Measurements from ENCODE around the gene CLTCL1. TPM values are rescaled to one million over a fixed set of nuclear protein-coding genes. Genes with fewer than 3 reads are reported as not detected.

The CLTCL1 gene
- total RNA-seq, 1 experiment from 2014 or later = 11.9 TPM

DNA sequence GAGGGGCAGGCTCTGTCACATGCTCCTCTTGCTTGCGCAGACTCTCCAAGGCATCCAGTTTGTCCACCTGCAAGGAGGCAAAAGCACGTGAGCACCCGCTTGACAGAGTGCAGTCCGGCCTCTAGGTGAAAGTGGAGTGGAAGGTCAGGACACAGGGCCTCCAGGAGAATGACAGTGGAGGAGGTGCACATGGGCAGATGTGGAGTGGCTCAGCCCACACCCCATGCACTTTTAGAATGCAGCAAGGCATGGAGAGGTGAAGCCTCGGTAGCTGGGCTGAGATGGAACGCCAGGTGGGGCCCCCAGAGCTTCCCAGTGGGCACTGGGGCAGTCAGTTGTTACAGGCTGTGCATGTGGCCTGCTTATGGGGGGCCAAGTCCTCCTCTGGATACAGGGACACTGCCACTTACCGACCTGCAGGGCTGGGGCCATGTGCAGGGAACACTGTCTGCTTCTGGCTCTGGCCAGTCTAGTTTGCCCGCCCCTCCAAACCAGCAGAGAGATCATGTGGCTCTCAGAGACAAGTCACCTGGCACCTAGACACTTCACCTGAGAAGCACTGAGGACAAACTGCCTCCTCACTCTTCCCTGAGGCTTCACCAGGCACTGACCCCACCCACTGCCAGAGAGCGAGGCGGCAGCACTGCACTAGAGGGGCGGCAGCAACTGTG, 110.6 kb downstream of the CLTCL1 start:
- intact Hi-C loops (cut with micrococcal nuclease; ENCODE audit: unreplicated experiment) = no loop called here
- TF ChIP-seq SIN3A (IDR thresholded peaks at IDR 0.05; ENCODE audit: borderline replicate concordance, insufficient read depth, low read depth, low read length) = no peak
- TF ChIP-seq, protein P1, sequence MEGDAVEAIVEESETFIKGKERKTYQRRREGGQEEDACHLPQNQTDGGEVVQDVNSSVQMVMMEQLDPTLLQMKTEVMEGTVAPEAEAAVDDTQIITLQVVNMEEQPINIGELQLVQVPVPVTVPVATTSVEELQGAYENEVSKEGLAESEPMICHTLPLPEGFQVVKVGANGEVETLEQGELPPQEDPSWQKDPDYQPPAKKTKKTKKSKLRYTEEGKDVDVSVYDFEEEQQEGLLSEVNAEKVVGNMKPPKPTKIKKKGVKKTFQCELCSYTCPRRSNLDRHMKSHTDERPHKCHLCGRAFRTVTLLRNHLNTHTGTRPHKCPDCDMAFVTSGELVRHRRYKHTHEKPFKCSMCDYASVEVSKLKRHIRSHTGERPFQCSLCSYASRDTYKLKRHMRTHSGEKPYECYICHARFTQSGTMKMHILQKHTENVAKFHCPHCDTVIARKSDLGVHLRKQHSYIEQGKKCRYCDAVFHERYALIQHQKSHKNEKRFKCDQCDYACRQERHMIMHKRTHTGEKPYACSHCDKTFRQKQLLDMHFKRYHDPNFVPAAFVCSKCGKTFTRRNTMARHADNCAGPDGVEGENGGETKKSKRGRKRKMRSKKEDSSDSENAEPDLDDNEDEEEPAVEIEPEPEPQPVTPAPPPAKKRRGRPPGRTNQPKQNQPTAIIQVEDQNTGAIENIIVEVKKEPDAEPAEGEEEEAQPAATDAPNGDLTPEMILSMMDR (IDR thresholded peaks at IDR 0.05) = no peak
- TF ChIP-seq REST (IDR thresholded peaks at IDR 0.05; ENCODE audit: insufficient read depth in 1 of 2, low read depth in 2 of 2, low read length in 1 of 2) = no peak
- TF ChIP-seq POLR2AphosphoS5 (IDR thresholded peaks at IDR 0.05; ENCODE audit: low read depth, low read length) = no peak
- TF ChIP-seq TCF7L2 (IDR thresholded peaks at IDR 0.05; ENCODE audit: low read depth, low read length) = no peak
- H3K27ac ChIP-seq (ENCODE audit: low read length) = no peak overlapping the region
- in situ Hi-C loops (cut with HindIII; ENCODE audit: low pct_unique_long_range_greater_than_20kb, low sequenced_read_pairs) = no loop called here
- DNase-seq (ENCODE audit: low read depth, low spot score) = no peak
- no peaks in the 10 kb centered on the region for H3K9me3 ChIP-seq (ENCODE audit: control insufficient read depth, insufficient read depth, low read depth, low read length)
- H3K36me3 ChIP-seq (ENCODE audit: control insufficient read depth, insufficient read depth, low read length) = no peaks in the 10 kb centered on the region; the same call in 1 of the 2 replicates
- no peak for ATAC-seq
- ChIA-PET CTCF (no interaction called here), POLR2A (no interaction called here)
- H3K4me3 ChIP-seq (ENCODE audit: low read depth in 2 of 2, low read length in 2 of 2) = no peak overlapping the region
- no peaks in the 10 kb centered on the region for H3K27me3 ChIP-seq (ENCODE audit: control insufficient read depth, insufficient read depth, low read length)
- no TSS peak for BruUV-seq (replicated peaks)
- peaks cover 14% of the 10 kb centered on the region for H3K4me1 ChIP-seq (ENCODE audit: control insufficient read depth, insufficient read depth, low read length)

- Histone ChIP-seq H3K36me3 (ENCODE audit: control insufficient read depth, insufficient read depth, low read length) (no peaks in the 10 kb centered on the region; the same call in 1 of the 2 replicates), H3K27ac (ENCODE audit: low read length) (no peak overlapping the region), H3K4me1 (ENCODE audit: control insufficient read depth, insufficient read depth, low read length) (peaks cover 20% of the 10 kb centered on the region), H3K4me3 (ENCODE audit: low read depth in 2 of 2, low read length in 2 of 2) (no peak overlapping the region), H3K9me3 (ENCODE audit: control insufficient read depth, insufficient read depth, low read depth, low read length) (no peaks in the 10 kb centered on the region), H3K27me3 (ENCODE audit: control insufficient read depth, insufficient read depth, low read length) (no peaks in the 10 kb centered on the region)
- in situ Hi-C loops (cut with HindIII; ENCODE audit: low pct_unique_long_range_greater_than_20kb, low sequenced_read_pairs) = no loop called here
- no peak for DNase-seq (ENCODE audit: low read depth, low spot score)
- intact Hi-C loops (cut with micrococcal nuclease; ENCODE audit: unreplicated experiment) = no loop called here
- no peak for ATAC-seq
- TF ChIP-seq TCF7L2 (IDR thresholded peaks at IDR 0.05; ENCODE audit: low read depth, low read length) = no peak
- TF ChIP-seq, protein P1 (IDR thresholded peaks at IDR 0.05) = no peak
- no peak for TF ChIP-seq SIN3A (IDR thresholded peaks at IDR 0.05; ENCODE audit: borderline replicate concordance, insufficient read depth, low read depth, low read length)
- TF ChIP-seq POLR2AphosphoS5 (IDR thresholded peaks at IDR 0.05; ENCODE audit: low read depth, low read length) = no peak
- TF ChIP-seq REST (IDR thresholded peaks at IDR 0.05; ENCODE audit: insufficient read depth in 1 of 2, low read depth in 2 of 2, low read length in 1 of 2) = no peak
- CTCF ChIA-PET = no interaction called here
- POLR2A ChIA-PET = no interaction called here
- BruUV-seq (replicated peaks) = no TSS peak
Measured at GRCh38 chr22:19180234-19180633, 111.3 kb downstream of the CLTCL1 start.
